GM12878 (cell line): Measurements from ENCODE around the gene NT5C.

ENCODE experiments used
- BMI1 ChIP-seq: fragments of 450-650 bp; IDR thresholded peaks from 2 replicates; pipeline ENCODE4 v1.6.1; 2016; ENCODE audit warnings: mild to moderate bottlenecking, moderate library complexity, borderline replicate concordance
- CTCF ChIP-seq, 3 experiments: IDR thresholded peaks in 2 of 3; conservative IDR thresholded peaks in 1 of 3; 2 replicates each; pipeline ENCODE4 v1.5.1; 2011; ENCODE audit warnings: low read depth in 3 of 3, low read length in 3 of 3, mild to moderate bottlenecking in 3 of 3, control low read depth in 2 of 3, moderate library complexity in 2 of 3, inconsistent platforms in 1 of 3, mixed read lengths in 1 of 3; ENCODE audit not compliant: control insufficient read depth in 2 of 3, insufficient read depth in 1 of 3; ENCODE audit errors: extremely low read depth in 1 of 3
- MAX ChIP-seq: IDR thresholded peaks from 2 replicates; pipeline ENCODE4 v1.6.1; 2012; ENCODE audit warnings: low read depth, low read length, improper control_type of control experiment
- RAD21 ChIP-seq: IDR thresholded peaks from 2 replicates; pipeline ENCODE4 v1.6.1; 2011; ENCODE audit warnings: mild to moderate bottlenecking, low read depth, low read length, moderate library complexity; ENCODE audit not compliant: insufficient read depth
- TBL1XR1 ChIP-seq: IDR thresholded peaks from 2 replicates; pipeline ENCODE4 v1.6.1; 2012; ENCODE audit warnings: low read depth, low read length, improper control_type of control experiment
- USF2 ChIP-seq: IDR thresholded peaks from 2 replicates; pipeline ENCODE4 v1.6.1; 2011; ENCODE audit warnings: low read depth, low read length, improper control_type of control experiment, borderline replicate concordance
- ZNF207 ChIP-seq: fragments of 450-650 bp; IDR thresholded peaks from 2 replicates; pipeline ENCODE4 v1.6.1; 2014; ENCODE audit warnings: antibody characterized with exemption, mild to moderate bottlenecking, borderline replicate concordance
- TF ChIP-seq, protein P1 (sequence below): fragments of 450-650 bp; formaldehyde crosslinking; IDR thresholded peaks from 2 replicates; pipeline ENCODE4 v1.4.0; 2020; ENCODE audit warnings: mild to moderate bottlenecking, moderate library complexity

DNA sequence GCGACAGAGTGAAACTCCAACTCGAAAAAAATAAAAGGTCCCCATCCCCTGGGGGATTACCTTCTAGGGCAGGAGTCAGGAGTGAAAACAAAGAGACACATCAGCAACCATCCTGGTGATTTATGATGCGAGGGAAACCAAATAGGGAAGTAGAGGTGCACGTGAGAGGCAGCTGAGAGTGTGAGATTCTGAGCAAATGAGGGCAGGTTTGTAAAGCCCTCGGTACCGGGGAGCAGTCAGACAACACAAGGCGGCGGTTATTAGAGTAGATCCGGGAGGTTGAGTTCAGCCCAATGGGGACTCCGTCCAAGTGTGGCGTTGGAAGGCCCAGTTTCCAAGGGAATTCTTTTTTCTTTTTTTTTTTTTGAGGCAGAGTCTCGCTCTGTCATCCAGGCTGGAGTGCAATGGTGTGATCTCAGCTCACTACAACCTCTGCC lies 29.1 kb downstream of the NT5C start:
- no peak for TF ChIP-seq MAX
- TF ChIP-seq, protein P1, sequence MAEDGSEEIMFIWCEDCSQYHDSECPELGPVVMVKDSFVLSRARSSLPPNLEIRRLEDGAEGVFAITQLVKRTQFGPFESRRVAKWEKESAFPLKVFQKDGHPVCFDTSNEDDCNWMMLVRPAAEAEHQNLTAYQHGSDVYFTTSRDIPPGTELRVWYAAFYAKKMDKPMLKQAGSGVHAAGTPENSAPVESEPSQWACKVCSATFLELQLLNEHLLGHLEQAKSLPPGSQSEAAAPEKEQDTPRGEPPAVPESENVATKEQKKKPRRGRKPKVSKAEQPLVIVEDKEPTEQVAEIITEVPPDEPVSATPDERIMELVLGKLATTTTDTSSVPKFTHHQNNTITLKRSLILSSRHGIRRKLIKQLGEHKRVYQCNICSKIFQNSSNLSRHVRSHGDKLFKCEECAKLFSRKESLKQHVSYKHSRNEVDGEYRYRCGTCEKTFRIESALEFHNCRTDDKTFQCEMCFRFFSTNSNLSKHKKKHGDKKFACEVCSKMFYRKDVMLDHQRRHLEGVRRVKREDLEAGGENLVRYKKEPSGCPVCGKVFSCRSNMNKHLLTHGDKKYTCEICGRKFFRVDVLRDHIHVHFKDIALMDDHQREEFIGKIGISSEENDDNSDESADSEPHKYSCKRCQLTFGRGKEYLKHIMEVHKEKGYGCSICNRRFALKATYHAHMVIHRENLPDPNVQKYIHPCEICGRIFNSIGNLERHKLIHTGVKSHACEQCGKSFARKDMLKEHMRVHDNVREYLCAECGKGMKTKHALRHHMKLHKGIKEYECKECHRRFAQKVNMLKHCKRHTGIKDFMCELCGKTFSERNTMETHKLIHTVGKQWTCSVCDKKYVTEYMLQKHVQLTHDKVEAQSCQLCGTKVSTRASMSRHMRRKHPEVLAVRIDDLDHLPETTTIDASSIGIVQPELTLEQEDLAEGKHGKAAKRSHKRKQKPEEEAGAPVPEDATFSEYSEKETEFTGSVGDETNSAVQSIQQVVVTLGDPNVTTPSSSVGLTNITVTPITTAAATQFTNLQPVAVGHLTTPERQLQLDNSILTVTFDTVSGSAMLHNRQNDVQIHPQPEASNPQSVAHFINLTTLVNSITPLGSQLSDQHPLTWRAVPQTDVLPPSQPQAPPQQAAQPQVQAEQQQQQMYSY (CRISPR knock-in tag), result no peak
- no peak for TF ChIP-seq BMI1
- TF ChIP-seq USF2, result no peak
- TF ChIP-seq RAD21, result no peak
- no peak for TF ChIP-seq CTCF (IDR thresholded peaks at IDR 0.05 in 2 of 3, conservative IDR thresholded peaks at IDR 0.05 in 1 of 3; ENCODE audit: control insufficient read depth in 2 of 3, extremely low read depth in 1 of 3, insufficient read depth in 1 of 3, low read depth in 3 of 3, low read length in 3 of 3)
- no peak for TF ChIP-seq TBL1XR1
- peak; percentile 31; the same call in 1 of the 2 replicates for TF ChIP-seq ZNF207
